IMR-90 (cell line): ENCODE measurements around the gene TMEM205. TPM values are rescaled to one million over a fixed set of nuclear protein-coding genes. Genes with fewer than 3 reads are reported as not detected.

Experiments used
- ATAC-seq: fragments of 200-7000 bp; cut with Tn5 transposase; 2 replicates; pipeline ENCODE4 v1.9.1; 2020; ENCODE audit warnings: low read depth, mild to moderate bottlenecking, moderate library complexity
- BruUV-seq: library from RNA; stranded (reverse); fragments of 400-500 nt; replicated peaks from 2 replicates; lab custom pipeline; 2021; lab: Mats Ljungman, UMichigan
- CTCF ChIA-PET: fragments of 300-600 bp; formaldehyde crosslinking; extraction: SDS; loops from one replicate; lab custom pipeline; 2021; ENCODE audit warnings: antibody characterized with exemption; lab: Yijun Ruan, JAX
- POLR2A ChIA-PET: fragments of 300-600 bp; sonication (Branson Sonifier 250); formaldehyde crosslinking; loops from one replicate; lab custom pipeline; 2022; ENCODE audit warnings: antibody characterized with exemption; ENCODE audit not compliant: unreplicated experiment; lab: Charles Lee
- DNase-seq: peaks from one replicate; pipeline ENCODE4 v3.0.0; 2013
- H2AFZ ChIP-seq: replicated peaks from 2 replicates; pipeline ENCODE3; 2013; ENCODE audit warnings: low read length, mild to moderate bottlenecking; ENCODE audit not compliant: poor library complexity
- H2AK5ac ChIP-seq: 2 replicates; pipeline ENCODE4 v1.6.1; 2013; ENCODE audit warnings: low read depth, low read length, inconsistent platforms
- H2AK9ac ChIP-seq: replicated peaks from 2 replicates; pipeline ENCODE3; 2013; ENCODE audit warnings: mild to moderate bottlenecking, low read depth, low read length, moderate library complexity; ENCODE audit not compliant: poor library complexity
- H2BK120ac ChIP-seq: 2 replicates; pipeline ENCODE4 v1.6.1; 2013; ENCODE audit warnings: low read depth, low read length, inconsistent platforms
- H2BK15ac ChIP-seq: 3 replicates; pipeline ENCODE4 v1.6.1; 2013; ENCODE audit warnings: low read depth, low read length, inconsistent platforms
- H2BK20ac ChIP-seq: 2 replicates; pipeline ENCODE4 v1.6.1; 2013; ENCODE audit warnings: low read depth, mild to moderate bottlenecking, inconsistent platforms, low read length, moderate library complexity
- H2BK5ac ChIP-seq: 2 replicates; pipeline ENCODE4 v1.6.1; 2013; ENCODE audit warnings: mild to moderate bottlenecking, low read depth, low read length, inconsistent platforms; ENCODE audit not compliant: poor library complexity, severe bottlenecking
- H3K14ac ChIP-seq: replicated peaks from 2 replicates; pipeline ENCODE4 v1.6.1; 2013; ENCODE audit warnings: low read depth, low read length, inconsistent platforms
- H3K18ac ChIP-seq: 2 replicates; pipeline ENCODE4 v1.6.1; 2013; ENCODE audit warnings: low read depth, low read length, control low read depth
- H3K23ac ChIP-seq: 2 replicates; pipeline ENCODE4 v1.6.1; 2013; ENCODE audit warnings: low read depth, low read length, inconsistent platforms
- H3K27ac ChIP-seq: 2 replicates; pipeline ENCODE4 v1.5.1; 2013; ENCODE audit warnings: mild to moderate bottlenecking, control low read depth, low read length; ENCODE audit not compliant: insufficient read depth
- H3K27me3 ChIP-seq: 2 replicates; pipeline ENCODE4 v1.6.1; 2013; ENCODE audit warnings: low read length; ENCODE audit not compliant: control insufficient read depth, insufficient read depth
- H3K36me3 ChIP-seq: 2 replicates; pipeline ENCODE4 v1.6.1; 2013; ENCODE audit warnings: low read length, mixed read lengths; ENCODE audit not compliant: control insufficient read depth, insufficient read depth
- H3K4ac ChIP-seq: 2 replicates; pipeline ENCODE4 v1.6.1; 2013; ENCODE audit warnings: low read depth, low read length, inconsistent platforms
- H3K4me1 ChIP-seq: 2 replicates; pipeline ENCODE4 v1.6.1; 2013; ENCODE audit warnings: low read length, mixed read lengths; ENCODE audit not compliant: control insufficient read depth, insufficient read depth
- H3K4me2 ChIP-seq: 2 replicates; pipeline ENCODE4 v1.6.1; 2013; ENCODE audit warnings: low read depth, mild to moderate bottlenecking, control low read depth, low read length, moderate library complexity
- H3K4me3 ChIP-seq: 2 replicates; pipeline ENCODE4 v1.5.1; 2013; ENCODE audit warnings: low read depth, mild to moderate bottlenecking, control low read depth, low read length, moderate library complexity; ENCODE audit not compliant: insufficient read depth
- H3K56ac ChIP-seq: 2 replicates; pipeline ENCODE4 v1.6.1; 2013; ENCODE audit warnings: low read length, inconsistent platforms; ENCODE audit not compliant: insufficient read depth; ENCODE audit errors: extremely low read depth
- H3K79me1 ChIP-seq, 2 experiments: 2 replicates each; pipeline ENCODE4 v1.6.1; 2013; ENCODE audit warnings: low read length in 2 of 2, inconsistent platforms in 1 of 2, low read depth in 1 of 2
- H3K9ac ChIP-seq: 2 replicates; pipeline ENCODE4 v1.6.1; 2013; ENCODE audit warnings: low read depth, low read length, control low read depth
- H3K9me1 ChIP-seq: 2 replicates; pipeline ENCODE4 v1.6.1; 2013; ENCODE audit warnings: low read length, inconsistent platforms; ENCODE audit not compliant: insufficient read depth
- H3K9me3 ChIP-seq: 2 replicates; pipeline ENCODE4 v1.6.1; 2013; ENCODE audit warnings: low read length; ENCODE audit not compliant: control insufficient read depth, insufficient read depth
- H4K20me1 ChIP-seq: 2 replicates; pipeline ENCODE4 v1.6.1; 2013; ENCODE audit warnings: low read length, inconsistent platforms; ENCODE audit not compliant: insufficient read depth
- H4K5ac ChIP-seq: 2 replicates; pipeline ENCODE4 v1.6.1; 2013; ENCODE audit warnings: mild to moderate bottlenecking, low read depth, low read length, control low read depth
- H4K8ac ChIP-seq, 2 experiments: 2 replicates each; pipeline ENCODE4 v1.6.1; 2013; ENCODE audit warnings: low read depth in 2 of 2, low read length in 2 of 2, control low read depth in 1 of 2, inconsistent platforms in 1 of 2
- H4K91ac ChIP-seq: 2 replicates; pipeline ENCODE4 v1.6.1; 2013; ENCODE audit warnings: low read depth, low read length, inconsistent platforms; ENCODE audit not compliant: insufficient read depth
- FOS ChIP-seq: fragments of 150-350 bp; IDR thresholded peaks from 2 replicates; pipeline ENCODE4 v1.6.1; 2016; ENCODE audit warnings: low read depth, low read length
- RCOR1 ChIP-seq: IDR thresholded peaks from 2 replicates; pipeline ENCODE4 v1.6.1; 2012; ENCODE audit warnings: mild to moderate bottlenecking, low read length, improper control_type of control experiment; ENCODE audit not compliant: insufficient replicate concordance
- RFX5 ChIP-seq: IDR thresholded peaks from 2 replicates; pipeline ENCODE4 v1.8.0; 2012; ENCODE audit warnings: low read depth, mild to moderate bottlenecking, low read length, moderate library complexity
- SMC3 ChIP-seq: fragments of 150-350 bp; IDR thresholded peaks from 2 replicates; pipeline ENCODE4 v1.6.1; 2016; ENCODE audit warnings: low read depth, mild to moderate bottlenecking, antibody characterized with exemption, low read length, moderate library complexity
- USF2 ChIP-seq: fragments of 150-350 bp; IDR thresholded peaks from 2 replicates; pipeline ENCODE4 v1.6.1; 2017; ENCODE audit warnings: mild to moderate bottlenecking, antibody characterized with exemption, low read length, low read depth
- WGBS, 2 experiments: methylation state at CpG; one replicate each; pipeline versions ENCODE4 v1.1.5 to v1.1.7; 2013; ENCODE audit warnings: missing lambda C conversion rate in 2 of 2; ENCODE audit not compliant: insufficient read length in 1 of 2; ENCODE audit errors: extremely low coverage in 2 of 2; 5-methylcytosine and 5-hydroxymethylcytosine counted together
- dilution Hi-C: fragments of 300-500 bp; cut with HindIII; formaldehyde crosslinking; loops from one replicate; pipeline ENCODE4 v1.14.3; 2018; ENCODE audit warnings: low sequenced_read_pairs; ENCODE audit not compliant: unreplicated experiment
- in situ Hi-C: fragments of 300-500 bp; cut with MboI; formaldehyde crosslinking; loops from 3 replicates; pipeline ENCODE4 v1.14.3; 2019; ENCODE audit warnings: low sequenced_read_pairs, inconsistent platforms, mixed read lengths
- intact Hi-C: fragments of 100-400 bp; cut with micrococcal nuclease; formaldehyde crosslinking; loops from 2 replicates; pipeline ENCODE4 v1.10.0; 2022
- polyA plus RNA-seq, 3 experiments: library from polyadenylated mRNA; depleted of rRNA; stranded (reverse); fragments of >200 nt; gene quantifications; 2 replicates each; pipeline ENCODE4 v1.2.3, GENCODE V29; 2012; ENCODE audit warnings: low replicate concordance in 1 of 3
- total RNA-seq: library from RNA; depleted of rRNA; stranded (reverse); fragments of >200 nt; gene quantifications from 2 replicates; pipeline ENCODE4 v1.2.3, GENCODE V29; 2012

Gene TMEM205
- total and polyA plus RNA-seq, 2 of the 4 experiments (the other 2 are of a cell fraction), result 110 to 136 TPM

- Histone ChIP-seq H3K79me1 (no peaks in the 10 kb centered on the region), H4K5ac (no peak overlapping the region), H3K18ac (no peak overlapping the region), H3K14ac (no peak overlapping the region), H3K56ac (no peak overlapping the region), H2BK15ac (no peak overlapping the region), H2BK20ac (no peak overlapping the region), H2AK9ac (no peak overlapping the region), H4K8ac (no peak overlapping the region), H3K27me3 (no peaks in the 10 kb centered on the region), H4K20me1 (no peaks in the 10 kb centered on the region), H3K4me3 (no peak overlapping the region), H3K23ac (no peak overlapping the region), H3K9me1 (no peaks in the 10 kb centered on the region), H2AK5ac (no peak overlapping the region), H3K4me2 (no peak overlapping the region), H4K91ac (no peak overlapping the region), H3K36me3 (peaks cover 27% of the 10 kb centered on the region), H2BK5ac (no peak overlapping the region), H3K4ac (no peak overlapping the region), H3K27ac (no peak overlapping the region), H3K9ac (no peak overlapping the region), H3K9me3 (no peaks in the 10 kb centered on the region), H2BK120ac (no peak overlapping the region), H3K4me1 (no peaks in the 10 kb centered on the region), H2AFZ (no peak overlapping the region)
- in situ Hi-C loops (no loop called here), intact Hi-C loops (no loop called here), dilution Hi-C loops (no loop called here)
- ChIA-PET CTCF (no interaction called here), POLR2A (no interaction called here)
- no peak for TF ChIP-seq SMC3
- TF ChIP-seq FOS, result no peak
- TF ChIP-seq RCOR1, result no peak
- TF ChIP-seq RFX5, result no peak
- TF ChIP-seq USF2, result no peak
- no CpG with 5 or more reads among the region's 4 CpGs for WGBS, 2 experiments
- DNase-seq, result no peak
- ATAC-seq, result no peak; the same call in 1 of the 2 replicates
- BruUV-seq, result no TSS peak
Measured at GRCh38 chr19:11331502-11331901, 14.6 kb downstream of the TMEM205 start.
